ENCODE data around the gene TEAD4. TPM values are rescaled to one million over a fixed set of nuclear protein-coding genes. Genes with fewer than 3 reads are reported as not detected.

The TEAD4 gene
- total RNA-seq, 2 donors from 2014 or later: 12.9 to 41.5 TPM

GRCh38 chr12:3019005-3019680, 59.9 kb downstream of the TEAD4 start:
- DNase-seq (ENCODE audit: low spot score): no peak
- Histone ChIP-seq H3K9me3 (no peaks in the 10 kb centered on the region), H3K4me1 (peaks cover 0 to 3% of the 10 kb centered on the region in 2 donors), H3K27ac (no peak overlapping the region), H3K36me3 (peaks cover 12% of the 10 kb centered on the region), H3K27me3 (no peaks in the 10 kb centered on the region), H3K4me3 (no peak overlapping the region)
- TF ChIP-seq CTCF (IDR thresholded peaks at IDR 0.05): no peak

GRCh38 chr12:3020399-3020798, 61.2 kb downstream of the TEAD4 start:
- peaks cover 12% of the 10 kb centered on the region for H3K36me3 ChIP-seq
- no peak for DNase-seq (ENCODE audit: low spot score)
- no peak for TF ChIP-seq CTCF (IDR thresholded peaks at IDR 0.05)
- no peaks in the 10 kb centered on the region for H3K27me3 ChIP-seq
- no peak overlapping the region for H3K27ac ChIP-seq
- H3K4me1 ChIP-seq: no peaks in the 10 kb centered on the region
- no peaks in the 10 kb centered on the region for H3K9me3 ChIP-seq
- no peak overlapping the region for H3K4me3 ChIP-seq

GRCh38 chr12:3020850-3021435, 61.7 kb downstream of the TEAD4 start:
- Histone ChIP-seq H3K9me3 (no peaks in the 10 kb centered on the region), H3K36me3 (peaks cover 12% of the 10 kb centered on the region), H3K27ac (no peak overlapping the region), H3K27me3 (no peaks in the 10 kb centered on the region), H3K4me3 (no peak overlapping the region), H3K4me1 (no peaks in the 10 kb centered on the region)
- no peak for TF ChIP-seq CTCF (IDR thresholded peaks at IDR 0.05)
- no peak for DNase-seq (ENCODE audit: low spot score)

GRCh38 chr12:3022411-3022810, 63.2 kb downstream of the TEAD4 start:
- Histone ChIP-seq H3K27me3 (no peaks in the 10 kb centered on the region), H3K36me3 (peaks cover 22% of the 10 kb centered on the region), H3K27ac (no peak overlapping the region), H3K4me3 (no peak overlapping the region), H3K4me1 (no peaks in the 10 kb centered on the region), H3K9me3 (no peaks in the 10 kb centered on the region)
- no peak for TF ChIP-seq CTCF (IDR thresholded peaks at IDR 0.05)
- no peak for DNase-seq (ENCODE audit: low spot score)

- no peaks in the 10 kb centered on the region for H3K27me3 ChIP-seq
- no peak for DNase-seq (ENCODE audit: low spot score)
- no peak for TF ChIP-seq CTCF (IDR thresholded peaks at IDR 0.05)
- H3K4me1 ChIP-seq: no peaks in the 10 kb centered on the region
- peaks cover 22% of the 10 kb centered on the region for H3K36me3 ChIP-seq
- no peak overlapping the region for H3K27ac ChIP-seq
- no peak overlapping the region for H3K4me3 ChIP-seq
- H3K9me3 ChIP-seq: no peaks in the 10 kb centered on the region
These were observed 63.8 kb downstream of the TEAD4 start for GRCh38 chr12:3022961-3023360.
